Stomach (tissue), 4 donors: ENCODE data around the gene UPK3A.

Experiments used
- CTCF ChIP-seq, 7 experiments: fragments of 450-650 bp in 4 of 7; fragments of 200-600 bp in 3 of 7; sonication (generic) in 3 of 7; IDR thresholded peaks; one replicate each; pipeline ENCODE4 v1.5.1; 2016 to 2019; ENCODE audit warnings: antibody characterized with exemption in 7 of 7, control low read depth in 2 of 7, mild to moderate bottlenecking in 1 of 7
- EP300 ChIP-seq: sonication (generic); formaldehyde crosslinking; IDR thresholded peaks from one replicate; pipeline ENCODE4 v1.6.1; 2017; ENCODE audit warnings: antibody characterized with exemption
- POLR2A ChIP-seq, 4 donors: fragments of 450-650 bp; IDR thresholded peaks; one replicate each; pipeline ENCODE4 v1.6.1; 2016; ENCODE audit warnings: antibody characterized with exemption in 4 of 4, control low read depth in 2 of 4, mild to moderate bottlenecking in 1 of 4, moderate library complexity in 1 of 4
- POLR2AphosphoS5 ChIP-seq, 3 donors: sonication (generic); formaldehyde crosslinking; IDR thresholded peaks; one replicate each; pipeline ENCODE4 v1.6.1; 2016; ENCODE audit warnings: antibody characterized with exemption in 3 of 3

- TF ChIP-seq POLR2A (IDR thresholded peaks at IDR 0.05) = no peak
- no peak for TF ChIP-seq CTCF (IDR thresholded peaks at IDR 0.05)
- TF ChIP-seq POLR2AphosphoS5 (IDR thresholded peaks at IDR 0.05) = no peak
- no peak for TF ChIP-seq EP300
These were observed 44.2 kb downstream of the UPK3A start for GRCh38 chr22:45328822-45329529.
